HG02938 (cell line): ENCODE measurements around the gene PRIMA1.

Experiments used
- ATAC-seq: cut with Tn5 transposase; IDR thresholded peaks from one replicate; pipeline ENCODE4 v1.9.1; 2021; ENCODE audit warnings: mild to moderate bottlenecking, moderate library complexity; ENCODE audit not compliant: unreplicated experiment

The PRIMA1 gene

DNA sequence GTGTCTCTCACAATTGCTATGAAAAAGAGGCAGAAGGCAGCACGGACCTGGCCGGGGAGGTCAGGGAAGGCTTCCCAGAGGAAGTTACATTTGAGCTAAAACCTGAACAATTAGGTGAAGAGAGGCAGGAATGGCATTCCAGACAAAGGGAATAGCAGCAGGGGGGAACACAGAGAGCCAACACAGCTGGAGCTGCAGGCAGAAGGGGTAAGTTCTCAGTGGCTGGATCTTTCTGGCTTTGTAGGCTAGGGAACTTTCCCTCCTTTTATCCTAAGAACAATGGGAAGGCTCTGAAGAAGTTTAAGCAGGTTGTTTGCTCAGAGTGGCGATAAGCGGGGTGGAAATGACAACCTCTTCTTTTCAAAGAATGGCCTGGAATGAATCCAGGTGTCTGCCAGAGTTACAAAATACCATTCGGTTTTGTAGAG, 100.0 kb downstream of the PRIMA1 start:
- ATAC-seq = no peak

DNA sequence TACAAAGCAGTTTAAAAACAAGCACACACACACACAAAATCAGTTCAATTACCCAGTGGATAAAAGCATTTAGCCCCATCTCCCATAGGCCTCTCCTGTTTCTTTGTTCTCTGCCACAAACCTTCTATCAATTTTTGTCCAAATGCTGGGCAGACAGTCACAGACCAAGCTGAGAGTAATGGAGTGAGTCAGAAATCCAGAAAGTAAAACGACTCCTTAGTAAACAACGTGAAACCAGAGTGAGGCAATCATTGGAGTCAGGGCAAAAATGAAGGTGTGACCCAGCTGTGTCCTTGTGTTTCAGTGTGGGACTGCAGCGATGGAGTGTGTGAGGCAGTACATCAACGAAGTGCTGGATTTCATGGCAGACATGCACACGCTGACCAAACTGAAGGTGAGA, 102.0 kb downstream of the PRIMA1 start:
- no peak for ATAC-seq

DNA sequence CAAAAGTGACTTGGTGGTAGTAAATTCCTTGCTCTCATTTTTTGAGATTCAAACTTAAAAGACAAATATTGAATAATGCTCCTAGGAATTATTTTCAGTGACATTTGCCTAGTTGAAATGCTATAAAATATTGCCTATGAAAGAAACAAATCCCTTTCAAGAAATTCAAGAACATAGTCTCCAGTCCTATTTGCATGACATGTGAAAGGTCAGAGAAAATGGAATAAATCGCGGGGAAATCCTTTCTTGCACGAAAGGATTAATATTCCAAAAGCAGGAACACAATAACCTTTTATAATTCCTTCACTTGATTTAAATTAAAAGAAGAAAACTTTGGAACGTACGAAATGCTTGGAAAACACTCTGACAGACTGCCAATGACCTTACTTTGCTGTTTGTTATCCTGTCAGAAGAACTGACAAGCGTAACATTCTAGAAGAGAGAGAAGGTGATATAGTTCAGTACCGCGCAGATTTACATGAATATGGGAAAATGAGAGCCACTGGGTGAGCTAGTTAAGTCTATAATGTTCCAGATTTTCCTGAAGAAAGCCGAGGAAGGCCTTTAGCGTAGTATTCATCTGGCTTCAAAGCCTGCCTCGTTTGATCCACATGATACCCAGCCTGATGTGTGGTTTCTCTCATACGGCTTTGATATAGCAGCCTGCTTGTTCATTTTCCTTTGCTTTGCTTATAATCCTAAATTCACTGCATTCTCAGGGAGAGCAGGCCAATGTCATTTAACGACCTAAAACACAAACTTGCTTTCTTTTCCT, 103.0 kb downstream of the PRIMA1 start:
- ATAC-seq = no peak

DNA sequence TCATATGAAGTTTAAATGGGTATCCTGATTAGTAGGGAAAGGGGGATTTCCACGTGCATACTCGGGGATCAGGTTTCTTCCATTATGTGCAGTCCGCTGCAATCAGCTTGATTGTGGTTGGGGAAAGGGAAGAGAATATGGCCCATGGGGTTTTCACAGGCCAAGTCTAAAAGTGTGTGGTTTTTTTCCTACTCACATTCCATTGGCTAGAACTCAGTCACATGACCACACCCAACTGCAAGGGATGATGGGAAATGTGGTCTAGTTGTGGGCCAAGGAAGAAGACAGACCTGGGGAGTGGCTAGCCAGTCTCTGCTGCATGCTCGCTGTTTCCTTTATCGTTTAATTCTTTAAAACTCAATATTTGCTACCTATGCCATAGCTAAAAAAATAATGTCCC, 105.1 kb downstream of the PRIMA1 start:
- ATAC-seq = no peak

DNA sequence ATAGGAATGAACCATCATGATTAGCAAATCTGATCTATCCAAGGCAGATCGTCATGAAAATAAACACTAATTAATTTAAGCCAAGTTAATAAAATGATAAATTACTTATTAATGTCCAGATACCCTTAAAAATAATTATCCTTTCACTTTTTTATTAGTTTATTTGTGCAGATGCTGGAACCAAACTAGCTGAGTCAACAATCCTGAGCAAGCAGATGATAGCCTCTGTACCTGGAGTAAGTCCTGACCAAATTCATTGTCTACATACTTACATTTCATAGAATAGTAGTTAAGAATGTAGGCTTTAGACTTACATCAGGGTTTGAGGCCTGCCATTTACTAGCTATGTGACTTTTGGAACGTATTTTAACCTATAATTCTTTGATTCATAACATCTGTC, 105.8 kb downstream of the PRIMA1 start:
- ATAC-seq = no peak

DNA sequence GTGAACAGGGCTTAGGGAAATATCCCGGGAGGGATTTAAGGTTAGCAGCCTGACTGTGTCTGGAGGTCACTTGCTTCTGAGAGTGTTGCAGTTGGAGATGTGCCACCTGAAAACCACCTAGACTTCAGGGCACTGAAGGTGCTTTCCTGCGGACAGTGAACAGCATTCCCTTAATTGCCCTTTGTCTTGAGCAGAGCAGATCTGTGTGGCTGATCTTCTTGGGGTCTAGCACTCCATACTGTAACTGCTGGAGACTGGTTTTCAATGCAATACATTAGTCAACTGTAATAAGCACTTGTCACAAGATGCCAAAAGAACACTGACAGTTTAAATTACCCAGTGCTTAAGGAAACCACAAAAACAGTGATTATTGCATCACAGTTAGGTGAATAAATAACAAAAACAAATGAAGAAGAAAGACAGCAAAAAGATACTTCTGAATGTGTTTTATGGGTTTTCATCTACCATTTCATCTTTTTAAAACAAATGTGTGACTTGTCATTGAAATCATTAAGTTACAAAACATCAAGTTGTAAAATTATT, 111.8 kb downstream of the PRIMA1 start:
- no peak for ATAC-seq

DNA sequence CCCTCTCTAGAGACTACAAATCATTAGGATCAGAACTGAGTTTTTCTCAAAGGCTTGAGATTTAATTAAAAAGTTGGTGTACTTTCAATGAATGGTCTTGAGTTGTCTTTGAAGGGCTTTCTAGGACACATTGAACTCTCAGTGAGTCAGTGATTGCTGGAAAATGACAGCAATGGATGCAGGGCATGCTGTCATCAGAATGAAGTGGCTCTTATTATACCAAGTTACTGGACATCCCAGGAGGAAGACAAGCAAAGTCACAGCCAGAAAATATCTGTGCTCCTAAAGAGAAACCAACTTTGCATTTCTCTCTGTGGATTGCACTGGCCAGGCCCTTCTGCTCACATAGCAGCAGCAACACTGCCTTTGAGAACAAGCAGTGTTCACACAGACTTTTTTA, 112.6 kb downstream of the PRIMA1 start:
- no peak for ATAC-seq

DNA sequence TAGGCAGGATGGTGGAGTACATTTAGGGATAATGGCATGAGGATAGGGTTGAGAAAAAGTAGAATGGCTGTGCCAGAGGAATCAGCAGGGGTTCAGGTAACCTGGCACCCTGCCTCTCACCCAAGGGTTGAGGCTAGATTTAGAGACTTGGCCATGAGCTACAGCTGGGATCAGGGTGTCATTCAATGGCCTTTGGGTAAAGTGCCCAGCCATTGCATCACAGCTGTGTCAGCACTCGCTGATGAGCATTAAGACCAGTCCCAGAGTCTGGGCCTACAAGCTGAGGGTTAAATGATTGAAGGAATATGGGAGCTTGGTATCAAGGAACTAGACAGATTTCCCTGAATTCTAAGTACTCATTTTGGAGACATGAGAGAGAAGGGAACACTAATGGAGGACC, 113.9 kb downstream of the PRIMA1 start:
- ATAC-seq = no peak

DNA sequence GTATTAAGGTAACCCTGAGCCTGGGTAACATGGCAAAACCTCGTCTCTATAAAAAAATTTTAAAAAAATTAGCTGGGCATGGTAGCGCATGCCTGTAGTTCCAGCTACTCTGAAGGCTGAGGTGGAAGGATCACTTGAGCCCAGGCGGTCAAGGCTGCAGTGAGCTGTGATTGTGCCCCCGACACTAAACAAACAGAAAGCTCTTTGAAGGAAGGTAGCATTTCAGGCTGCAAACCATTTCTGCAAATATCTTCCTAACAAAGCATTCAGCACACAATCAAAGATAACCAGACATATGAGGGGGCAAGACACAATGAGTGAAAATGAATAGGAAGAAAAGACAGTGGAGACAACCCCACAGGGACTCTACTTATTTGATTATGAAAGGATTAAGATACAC, 118.7 kb downstream of the PRIMA1 start:
- ATAC-seq = no peak
